ENCODE measurements around the gene S100A5.
A peak's percentile ranks its signal among the peaks of the same experiment; 100 is the strongest.
"Not testable (repeated sequence)": the region's sequence is repeated elsewhere in the genome, so short reads cannot be mapped to it uniquely, and the experiment has no call there.

S100A5 gene

GRCh38 chr1:153520818-153521476 lies 19.8 kb downstream of the S100A5 start:
- DNase-seq: no peak
- in situ Hi-C loops (cut with MboI; ENCODE audit: low pct_unique_long_range_greater_than_20kb, low sequenced_read_pairs): no loop called here

- DNase-seq; in situ Hi-C loops (cut with MboI; ENCODE audit: low pct_unique_long_range_greater_than_20kb, low sequenced_read_pairs): not testable (repeated sequence)
Observed at GRCh38 chr1:153520137-153520691, 20.5 kb downstream of the S100A5 start.

GRCh38 chr1:153519242-153519641 lies 21.5 kb downstream of the S100A5 start:
- no peak for DNase-seq
- in situ Hi-C loops (cut with MboI; ENCODE audit: low pct_unique_long_range_greater_than_20kb, low sequenced_read_pairs): loop anchor here (10.0 kb wide), 1 partner anchor 46 kb away; the partner anchor contains the start of gene S100A2

- peak; percentile 64 for DNase-seq
- in situ Hi-C loops (cut with MboI; ENCODE audit: low pct_unique_long_range_greater_than_20kb, low sequenced_read_pairs): loop anchor here (10.0 kb wide), 1 partner anchor 49 kb away; the partner anchor contains the start of gene S100A2
Observed at GRCh38 chr1:153515504-153516394, 25.0 kb downstream of the S100A5 start.

- no peak for DNase-seq
- in situ Hi-C loops (cut with MboI; ENCODE audit: low pct_unique_long_range_greater_than_20kb, low sequenced_read_pairs): loop anchor here (10.0 kb wide), 1 partner anchor 51 kb away; the partner anchor contains the start of gene S100A2
Observed at GRCh38 chr1:153513666-153514065, 27.1 kb downstream of the S100A5 start.

GRCh38 chr1:153513023-153513422 lies 27.7 kb downstream of the S100A5 start:
- DNase-seq: no peak
- in situ Hi-C loops (cut with MboI; ENCODE audit: low pct_unique_long_range_greater_than_20kb, low sequenced_read_pairs): loop anchor here (10.0 kb wide), 1 partner anchor 52 kb away; the partner anchor contains the start of gene S100A2

GRCh38 chr1:153510984-153511410 lies 29.7 kb downstream of the S100A5 start:
- in situ Hi-C loops (cut with MboI; ENCODE audit: low pct_unique_long_range_greater_than_20kb, low sequenced_read_pairs): loop anchor here (10.0 kb wide), 1 partner anchor 54 kb away; the partner anchor contains the start of gene S100A2
- DNase-seq: peak; percentile 76

GRCh38 chr1:153509729-153510354 lies 30.9 kb downstream of the S100A5 start:
- in situ Hi-C loops (cut with MboI; ENCODE audit: low pct_unique_long_range_greater_than_20kb, low sequenced_read_pairs): loop anchor here (10.0 kb wide), 2 partner anchors 55 to 265 kb away; partner anchors contain the start of genes S100A2 and SLC27A3
- peak; percentile 73 for DNase-seq

- in situ Hi-C loops (cut with MboI; ENCODE audit: low pct_unique_long_range_greater_than_20kb, low sequenced_read_pairs): loop anchor here (10.0 kb wide), 1 partner anchor 266 kb away; the partner anchor contains the start of gene SLC27A3
- DNase-seq: no peak
Observed at GRCh38 chr1:153509036-153509435, 31.7 kb downstream of the S100A5 start.

GRCh38 chr1:153507926-153508583 lies 32.7 kb downstream of the S100A5 start:
- in situ Hi-C loops (cut with MboI; ENCODE audit: low pct_unique_long_range_greater_than_20kb, low sequenced_read_pairs): loop anchor here (10.0 kb wide), 1 partner anchor 267 kb away; the partner anchor contains the start of gene SLC27A3
- DNase-seq: no peak

GRCh38 chr1:153506831-153507413 lies 33.8 kb downstream of the S100A5 start:
- no peak for DNase-seq
- in situ Hi-C loops (cut with MboI; ENCODE audit: low pct_unique_long_range_greater_than_20kb, low sequenced_read_pairs): loop anchor here (10.0 kb wide), 1 partner anchor 268 kb away; the partner anchor contains the start of gene SLC27A3

- in situ Hi-C loops (cut with MboI; ENCODE audit: low pct_unique_long_range_greater_than_20kb, low sequenced_read_pairs): loop anchor here (10.0 kb wide), 1 partner anchor 268 kb away; the partner anchor contains the start of gene SLC27A3
- no peak for DNase-seq
Observed at GRCh38 chr1:153506386-153506785, 34.3 kb downstream of the S100A5 start.

- no peak for DNase-seq
- in situ Hi-C loops (cut with MboI; ENCODE audit: low pct_unique_long_range_greater_than_20kb, low sequenced_read_pairs): loop anchor here (10.0 kb wide), 1 partner anchor 269 kb away; the partner anchor contains the start of gene SLC27A3
Observed at GRCh38 chr1:153505576-153505975, 35.2 kb downstream of the S100A5 start.

GRCh38 chr1:153503766-153504165 lies 37.0 kb downstream of the S100A5 start:
- in situ Hi-C loops (cut with MboI; ENCODE audit: low pct_unique_long_range_greater_than_20kb, low sequenced_read_pairs): loop anchor here (10.0 kb wide), 1 partner anchor 271 kb away; the partner anchor contains the start of gene SLC27A3
- DNase-seq: no peak

- in situ Hi-C loops (cut with MboI; ENCODE audit: low pct_unique_long_range_greater_than_20kb, low sequenced_read_pairs): no loop called here
- no peak for DNase-seq
Observed at GRCh38 chr1:153498746-153499145, 42.0 kb downstream of the S100A5 start.

GRCh38 chr1:153495536-153495935 lies 45.2 kb downstream of the S100A5 start:
- in situ Hi-C loops (cut with MboI; ENCODE audit: low pct_unique_long_range_greater_than_20kb, low sequenced_read_pairs): no loop called here
- DNase-seq: no peak

- DNase-seq: peak; percentile 84
- in situ Hi-C loops (cut with MboI; ENCODE audit: low pct_unique_long_range_greater_than_20kb, low sequenced_read_pairs): no loop called here
Observed at GRCh38 chr1:153494976-153495535, 45.7 kb downstream of the S100A5 start.
